PC-9 (cell line): ENCODE data around the gene STARD13.

Experiments used
- EZH2 ChIP-seq: fragments of 200-600 bp; sonication (generic); IDR thresholded peaks from 2 replicates; pipeline ENCODE4 v1.8.0; 2017; ENCODE audit warnings: antibody characterized with exemption, low read depth
- TF ChIP-seq, protein P1 (sequence below): fragments of 200-600 bp; sonication (generic); conservative IDR thresholded peaks from 2 replicates; pipeline ENCODE4 v1.6.1; 2017; ENCODE audit warnings: mixed run types, antibody characterized with exemption, mild to moderate bottlenecking, moderate library complexity

DNA sequence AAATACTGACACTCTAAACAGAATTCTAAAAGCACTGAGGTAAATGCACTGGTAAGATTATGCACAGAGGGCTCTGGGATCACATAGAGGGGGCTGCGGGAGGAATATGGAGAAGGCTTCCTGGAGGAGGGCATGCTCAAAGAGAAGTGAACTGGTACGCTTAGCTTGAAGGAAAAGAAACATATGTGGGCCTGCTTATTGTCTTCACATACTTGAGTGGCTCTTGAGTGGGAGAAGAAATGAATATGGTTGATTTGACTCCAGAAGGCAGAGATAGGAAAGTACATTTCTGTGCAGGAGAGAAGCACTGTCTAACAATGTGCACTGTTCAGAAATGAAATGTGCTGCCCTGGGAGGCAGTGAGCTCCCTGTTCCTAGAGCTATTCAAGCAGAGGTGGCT, 178.2 kb downstream of the STARD13 start:
- TF ChIP-seq, protein P1, sequence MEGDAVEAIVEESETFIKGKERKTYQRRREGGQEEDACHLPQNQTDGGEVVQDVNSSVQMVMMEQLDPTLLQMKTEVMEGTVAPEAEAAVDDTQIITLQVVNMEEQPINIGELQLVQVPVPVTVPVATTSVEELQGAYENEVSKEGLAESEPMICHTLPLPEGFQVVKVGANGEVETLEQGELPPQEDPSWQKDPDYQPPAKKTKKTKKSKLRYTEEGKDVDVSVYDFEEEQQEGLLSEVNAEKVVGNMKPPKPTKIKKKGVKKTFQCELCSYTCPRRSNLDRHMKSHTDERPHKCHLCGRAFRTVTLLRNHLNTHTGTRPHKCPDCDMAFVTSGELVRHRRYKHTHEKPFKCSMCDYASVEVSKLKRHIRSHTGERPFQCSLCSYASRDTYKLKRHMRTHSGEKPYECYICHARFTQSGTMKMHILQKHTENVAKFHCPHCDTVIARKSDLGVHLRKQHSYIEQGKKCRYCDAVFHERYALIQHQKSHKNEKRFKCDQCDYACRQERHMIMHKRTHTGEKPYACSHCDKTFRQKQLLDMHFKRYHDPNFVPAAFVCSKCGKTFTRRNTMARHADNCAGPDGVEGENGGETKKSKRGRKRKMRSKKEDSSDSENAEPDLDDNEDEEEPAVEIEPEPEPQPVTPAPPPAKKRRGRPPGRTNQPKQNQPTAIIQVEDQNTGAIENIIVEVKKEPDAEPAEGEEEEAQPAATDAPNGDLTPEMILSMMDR: no peak
- TF ChIP-seq EZH2: no peak
